Sigmoid colon (tissue), 7 donors: ENCODE measurements around the gene APOBEC4. TPM values are rescaled to one million over a fixed set of nuclear protein-coding genes. Genes with fewer than 3 reads are reported as not detected.

Experiments used
- DNase-seq: peaks from one replicate; pipeline ENCODE4 v3.0.0-alpha.2; 2019
- H3K27ac ChIP-seq, 4 donors: fragments of 200-600 bp; sonication (generic); one replicate each; pipeline ENCODE4 v1.5.1; 2016 to 2019; ENCODE audit warnings: mild to moderate bottlenecking in 1 of 4
- H3K27me3 ChIP-seq, 3 donors: fragments of 200-600 bp; sonication (generic); one replicate each; pipeline ENCODE4 v1.5.1; 2019; ENCODE audit warnings: mild to moderate bottlenecking in 1 of 3
- H3K36me3 ChIP-seq, 4 donors: fragments of 200-600 bp; sonication (generic); one replicate each; pipeline ENCODE4 v1.5.1; 2016 to 2019
- H3K4me1 ChIP-seq, 4 donors: fragments of 200-600 bp; sonication (generic); one replicate each; pipeline ENCODE4 v1.5.1; 2017 to 2019
- H3K4me3 ChIP-seq, 4 donors: fragments of 200-600 bp; sonication (generic); one replicate each; pipeline ENCODE4 v1.5.1; 2017 to 2019; ENCODE audit warnings: mild to moderate bottlenecking in 2 of 4, moderate library complexity in 1 of 4
- H3K9me3 ChIP-seq, 4 donors: fragments of 200-600 bp in 3 of 4; sonication (generic) in 3 of 4; one replicate each; pipeline versions ENCODE4 v1.5.1 to v1.6.1; 2013 to 2019
- CTCF ChIP-seq, 4 experiments: fragments of 450-650 bp in 3 of 4; fragments of 200-600 bp in 1 of 4; IDR thresholded peaks; one replicate each; pipeline ENCODE4 v1.5.1; 2016 to 2019; ENCODE audit warnings: antibody characterized with exemption in 4 of 4, mild to moderate bottlenecking in 3 of 4, moderate library complexity in 2 of 4
- EP300 ChIP-seq, 4 donors: sonication (generic); formaldehyde crosslinking; IDR thresholded peaks; one replicate each; pipeline ENCODE4 v1.6.1; 2017; ENCODE audit warnings: antibody characterized with exemption in 4 of 4
- POLR2A ChIP-seq, 2 donors: fragments of 450-650 bp; IDR thresholded peaks; one replicate each; pipeline ENCODE4 v1.6.1; 2016; ENCODE audit warnings: antibody characterized with exemption in 2 of 2, mild to moderate bottlenecking in 2 of 2, moderate library complexity in 2 of 2
- POLR2AphosphoS5 ChIP-seq, 4 donors: sonication (generic); formaldehyde crosslinking; IDR thresholded peaks; one replicate each; pipeline ENCODE4 v1.6.1; 2017; ENCODE audit warnings: antibody characterized with exemption in 4 of 4
- WGBS, 2 donors: extraction: QIAGEN DNeasy Blood & Tissue Kit; methylation state at CpG; one replicate each; pipeline ENCODE4 v1.1.7; 2013; 5-methylcytosine and 5-hydroxymethylcytosine counted together
- intact Hi-C: fragments of 100-400 bp; cut with DNase I; formaldehyde crosslinking; loops from one replicate; pipeline ENCODE4 v1.15.1; 2023
- polyA plus RNA-seq, 3 donors: library from polyadenylated mRNA; stranded (reverse); fragments of 200-250 nt; gene quantifications; one replicate each; pipeline ENCODE4 v1.2.3, GENCODE V29; 2013
- total RNA-seq, 4 donors: library from RNA; depleted of rRNA; stranded (reverse); fragments of >200 nt; gene quantifications; one replicate each; pipeline ENCODE4 v1.1.0, GENCODE V29; 2016
- donor health status: healthy with polysubstance abuse.
- donor health status: Bipolar disorder and iron deficiency.
- donor health status: healthy.

APOBEC4 gene
- total and polyA plus RNA-seq, 7 donors, result 0.10 TPM; not detected in 6

- no peak overlapping the region for H3K27ac ChIP-seq
- no peak for DNase-seq
- 30 to 52% methylated on average over 1 of the region's 1 CpG for WGBS, 2 donors
- no peak overlapping the region for H3K4me3 ChIP-seq
- TF ChIP-seq EP300 (IDR thresholded peaks at IDR 0.05) (no peak), POLR2AphosphoS5 (IDR thresholded peaks at IDR 0.05) (no peak), CTCF (IDR thresholded peaks at IDR 0.05) (no peak), POLR2A (IDR thresholded peaks at IDR 0.05) (no peak)
- no peaks in the 10 kb centered on the region for H3K36me3 ChIP-seq
- H3K9me3 ChIP-seq, result no peaks in the 10 kb centered on the region
- peaks cover 0 to 8% (median 5%) of the 10 kb centered on the region in 4 donors for H3K4me1 ChIP-seq
- H3K27me3 ChIP-seq, result no peaks in the 10 kb centered on the region
- intact Hi-C loops, result loop anchor here (10.0 kb wide), 1 partner anchor 395 kb away; the partner anchor contains the start of gene COLGALT2
Measured at GRCh38 chr1:183640193-183640592, 12.9 kb downstream of the APOBEC4 start.

GRCh38 chr1:183638649-183639387 is 14.3 kb downstream of the APOBEC4 start:
- H3K27ac ChIP-seq, result no peak overlapping the region
- no peaks in the 10 kb centered on the region for H3K36me3 ChIP-seq
- H3K9me3 ChIP-seq, result no peaks in the 10 kb centered on the region
- no peaks in the 10 kb centered on the region for H3K27me3 ChIP-seq
- no peak for TF ChIP-seq CTCF (IDR thresholded peaks at IDR 0.05)
- no peak for TF ChIP-seq EP300 (IDR thresholded peaks at IDR 0.05)
- TF ChIP-seq POLR2A (IDR thresholded peaks at IDR 0.05), result no peak
- TF ChIP-seq POLR2AphosphoS5 (IDR thresholded peaks at IDR 0.05), result no peak
- DNase-seq, result no peak
- peaks cover 0 to 8% (median 5%) of the 10 kb centered on the region in 4 donors for H3K4me1 ChIP-seq
- intact Hi-C loops, result loop anchor here (10.0 kb wide), 1 partner anchor 1336 kb away; the partner anchor contains the start of gene NIBAN1
- H3K4me3 ChIP-seq, result no peak overlapping the region
- 84 to 88% methylated on average over 7 of the region's 7 CpGs for WGBS, 2 donors

- no peak for TF ChIP-seq CTCF (IDR thresholded peaks at IDR 0.05)
- no peak for TF ChIP-seq EP300 (IDR thresholded peaks at IDR 0.05)
- no peak for TF ChIP-seq POLR2A (IDR thresholded peaks at IDR 0.05)
- TF ChIP-seq POLR2AphosphoS5 (IDR thresholded peaks at IDR 0.05), result no peak
- Histone ChIP-seq H3K27me3 (no peaks in the 10 kb centered on the region), H3K9me3 (no peaks in the 10 kb centered on the region), H3K27ac (peak overlapping the region in 1 of 4 donors; percentile 97), H3K36me3 (no peaks in the 10 kb centered on the region), H3K4me1 (peaks cover 0 to 24% (median 19%) of the 10 kb centered on the region in 4 donors), H3K4me3 (no peak overlapping the region)
- intact Hi-C loops, result loop anchor here (10.0 kb wide), 1 partner anchor 1338 kb away; the partner anchor contains the start of gene NIBAN1
- 53 to 69% methylated on average over 5 of the region's 5 CpGs for WGBS, 2 donors
- DNase-seq, result no peak
Measured at GRCh38 chr1:183636783-183637182, 16.3 kb downstream of the APOBEC4 start.

GRCh38 chr1:183636334-183636682 is 16.8 kb downstream of the APOBEC4 start:
- Histone ChIP-seq H3K27ac (peak overlapping the region; percentile 96 to 99 (median 98)), H3K36me3 (no peaks in the 10 kb centered on the region), H3K27me3 (no peaks in the 10 kb centered on the region), H3K4me3 (peak overlapping the region; percentile 65 to 96 (median 86)), H3K4me1 (peaks cover 0 to 29% (median 22%) of the 10 kb centered on the region in 4 donors), H3K9me3 (no peaks in the 10 kb centered on the region)
- no peak for TF ChIP-seq CTCF (IDR thresholded peaks at IDR 0.05)
- no peak for TF ChIP-seq EP300 (IDR thresholded peaks at IDR 0.05)
- no peak for TF ChIP-seq POLR2A (IDR thresholded peaks at IDR 0.05)
- TF ChIP-seq POLR2AphosphoS5 (IDR thresholded peaks at IDR 0.05), result no peak
- intact Hi-C loops, result loop anchor here (10.0 kb wide), 1 partner anchor 1338 kb away; the partner anchor contains the start of gene NIBAN1
- DNase-seq, result no peak
- WGBS, 2 donors, result 2 to 6% methylated on average over 15 of the region's 15 CpGs
